Embryonic facial prominence (tissue), 1 donor: ENCODE measurements around the gene ARHGAP19.

ENCODE experiments used
- DNase-seq: peaks from one replicate; pipeline ENCODE4 v3.0.0-alpha.2; 2016; ENCODE audit errors: extremely low spot score

The ARHGAP19 gene, protein sequence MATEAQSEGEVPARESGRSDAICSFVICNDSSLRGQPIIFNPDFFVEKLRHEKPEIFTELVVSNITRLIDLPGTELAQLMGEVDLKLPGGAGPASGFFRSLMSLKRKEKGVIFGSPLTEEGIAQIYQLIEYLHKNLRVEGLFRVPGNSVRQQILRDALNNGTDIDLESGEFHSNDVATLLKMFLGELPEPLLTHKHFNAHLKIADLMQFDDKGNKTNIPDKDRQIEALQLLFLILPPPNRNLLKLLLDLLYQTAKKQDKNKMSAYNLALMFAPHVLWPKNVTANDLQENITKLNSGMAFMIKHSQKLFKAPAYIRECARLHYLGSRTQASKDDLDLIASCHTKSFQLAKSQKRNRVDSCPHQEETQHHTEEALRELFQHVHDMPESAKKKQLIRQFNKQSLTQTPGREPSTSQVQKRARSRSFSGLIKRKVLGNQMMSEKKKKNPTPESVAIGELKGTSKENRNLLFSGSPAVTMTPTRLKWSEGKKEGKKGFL

DNA sequence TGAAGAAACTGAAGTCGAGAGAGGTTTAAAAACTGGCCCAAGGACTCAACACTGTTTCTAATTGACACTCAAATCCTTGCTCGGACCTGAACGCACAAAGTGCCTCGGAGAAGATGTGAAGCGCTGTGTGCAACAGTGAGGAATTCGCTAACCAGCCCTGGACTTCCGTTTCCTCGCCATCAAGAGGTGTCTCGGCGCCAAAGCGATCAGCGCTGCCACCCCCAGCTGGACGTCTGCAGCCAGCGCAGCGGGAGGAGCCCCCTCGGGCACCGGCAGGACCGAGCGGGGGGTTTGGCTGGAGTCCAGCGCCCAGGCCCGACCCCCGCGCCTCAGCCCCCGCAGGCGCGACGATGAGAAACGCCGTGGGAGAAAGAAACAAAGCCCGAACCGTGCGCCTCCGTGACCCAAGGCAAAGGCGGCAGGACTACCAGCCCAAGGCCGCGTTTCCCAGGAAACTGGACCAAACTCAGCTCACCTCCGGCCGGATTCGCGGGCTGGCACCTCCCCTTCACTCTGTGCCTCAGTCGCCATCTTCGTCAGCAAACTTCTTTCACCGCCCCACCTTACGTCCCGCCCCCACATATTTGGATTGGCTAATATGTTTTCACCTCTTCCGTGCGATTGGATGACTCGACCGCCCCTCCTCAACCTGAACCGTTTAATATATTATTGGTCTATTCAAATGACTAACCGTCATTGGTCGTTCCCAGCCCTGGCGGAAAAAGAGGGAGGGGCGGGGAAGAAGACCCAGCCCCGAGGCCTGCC is at the start of gene ARHGAP19:
Gene ARHGAP19 (minus strand): TSS at position 541 of the 765 bp plus-strand sequence. CDS start 10 bp downstream, at position 531.
- DNase-seq = peak; percentile 98

DNA sequence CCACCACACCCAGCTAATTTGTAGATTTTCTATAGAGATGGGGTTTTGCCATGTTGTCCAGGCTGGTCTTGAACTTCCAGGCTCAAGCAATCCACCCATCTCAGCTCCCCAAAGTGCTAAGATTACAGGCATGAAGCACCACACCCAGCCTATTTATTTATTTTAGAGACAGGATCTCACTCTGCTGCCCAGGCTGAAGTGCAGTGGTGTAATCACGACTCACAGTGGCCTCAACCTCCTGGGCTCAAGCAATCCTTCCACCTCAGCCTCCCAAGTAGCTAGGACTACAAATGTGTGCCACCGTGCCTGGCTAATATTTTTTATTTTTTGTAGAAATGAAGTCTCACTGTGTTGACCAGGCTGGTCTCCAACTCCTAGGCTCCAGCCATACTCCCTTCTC is 49.0 kb upstream of the ARHGAP19 start:
- DNase-seq = no peak

DNA sequence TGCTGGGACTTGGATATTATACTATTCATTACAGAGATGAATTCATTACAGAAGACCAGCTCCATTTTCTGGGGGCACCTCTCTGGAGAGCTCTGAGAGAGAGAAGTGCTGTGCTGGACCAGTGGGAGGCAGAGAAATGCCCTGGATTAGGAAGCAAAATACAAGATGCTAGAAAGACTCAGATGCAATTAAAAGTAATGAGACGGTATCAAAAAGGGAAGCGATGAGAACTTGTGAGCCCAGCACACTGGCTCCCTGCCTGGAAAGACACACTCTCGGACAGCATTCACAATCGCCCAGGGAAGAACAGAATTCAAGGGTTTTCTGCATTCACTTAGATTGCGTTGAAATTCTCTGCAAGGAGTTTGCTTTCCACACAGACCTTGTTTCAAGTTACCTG is 45.6 kb upstream of the ARHGAP19 start:
- no peak for DNase-seq

DNA sequence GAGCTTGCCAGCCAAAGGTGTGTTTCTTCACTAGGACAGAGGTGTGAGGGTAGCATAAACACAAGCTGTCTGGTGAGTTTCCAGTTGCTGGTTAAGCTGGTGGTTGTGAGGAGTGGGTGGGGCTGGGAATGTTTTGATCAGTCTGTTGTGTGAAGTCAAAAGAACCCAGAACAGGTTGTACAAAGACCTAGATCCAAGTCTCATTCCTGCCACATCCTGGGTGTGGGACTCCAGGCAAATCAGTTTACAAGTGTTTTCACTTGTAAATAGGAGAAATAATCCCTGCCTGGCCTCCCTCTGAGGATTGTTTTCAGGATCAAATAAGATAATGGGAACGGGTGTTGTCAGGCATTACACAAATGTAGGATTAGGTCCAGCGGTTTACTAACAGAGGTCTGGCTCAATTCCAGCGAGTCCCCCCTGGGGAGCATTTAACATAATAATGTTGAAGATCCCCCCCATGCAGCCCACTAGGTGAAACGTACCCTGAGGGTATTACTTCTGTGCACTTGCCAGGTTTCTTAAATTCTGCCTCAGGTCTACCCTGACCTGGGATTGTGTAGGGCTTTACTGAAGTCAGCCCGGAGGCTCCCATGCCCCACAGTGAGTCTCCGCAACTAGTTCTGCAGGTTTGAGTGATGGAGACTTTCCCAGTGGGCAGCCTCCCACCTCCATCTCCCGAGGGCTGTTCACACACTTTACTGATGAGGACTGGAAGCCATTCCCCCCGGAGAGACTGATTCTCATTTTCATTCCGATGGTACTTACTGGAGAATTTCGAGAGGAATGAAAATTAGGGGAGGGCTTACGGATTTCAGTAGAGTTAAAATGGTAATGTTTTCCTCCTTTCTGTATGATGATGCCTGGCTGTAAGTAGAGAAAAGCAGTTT is 44.8 kb upstream of the ARHGAP19 start:
- DNase-seq = no peak

DNA sequence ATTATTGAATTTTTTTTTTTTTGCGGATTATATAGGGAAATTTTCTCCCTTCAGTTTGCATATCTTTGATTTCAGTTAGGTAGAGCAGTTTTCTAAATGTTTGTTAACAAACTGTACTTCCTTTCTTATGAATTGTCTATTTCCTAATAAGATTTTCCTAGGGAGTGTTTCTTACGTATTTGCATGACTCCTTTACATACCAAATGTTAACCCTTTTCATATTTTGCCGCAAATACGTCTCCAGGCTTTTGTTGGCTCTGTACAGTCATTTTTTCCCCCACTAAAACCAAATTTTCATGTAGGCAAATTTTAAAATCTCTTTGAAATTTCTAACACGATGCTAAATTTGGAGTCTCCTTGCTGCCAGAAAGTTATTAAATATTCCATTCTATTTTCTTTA is 44.0 kb upstream of the ARHGAP19 start:
- DNase-seq = no peak

DNA sequence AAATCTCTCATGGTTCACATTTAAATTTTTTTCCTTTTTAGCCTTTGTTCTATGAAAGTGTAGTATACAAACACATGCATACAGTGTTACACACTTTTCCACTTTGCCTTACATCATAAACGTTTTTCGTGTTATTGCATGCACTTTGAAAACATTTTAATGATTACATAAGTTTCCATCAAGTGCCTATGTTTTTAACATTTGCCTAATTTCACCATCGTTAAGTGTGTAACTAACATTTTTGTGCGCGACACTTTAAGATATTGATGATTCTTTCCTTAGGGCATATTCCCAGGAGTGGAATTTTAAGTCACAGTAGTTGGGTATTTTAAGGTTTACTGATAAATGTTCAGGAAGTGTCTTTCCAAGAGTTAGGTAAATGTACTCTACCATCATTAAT is 43.6 kb upstream of the ARHGAP19 start:
- DNase-seq = no peak

DNA sequence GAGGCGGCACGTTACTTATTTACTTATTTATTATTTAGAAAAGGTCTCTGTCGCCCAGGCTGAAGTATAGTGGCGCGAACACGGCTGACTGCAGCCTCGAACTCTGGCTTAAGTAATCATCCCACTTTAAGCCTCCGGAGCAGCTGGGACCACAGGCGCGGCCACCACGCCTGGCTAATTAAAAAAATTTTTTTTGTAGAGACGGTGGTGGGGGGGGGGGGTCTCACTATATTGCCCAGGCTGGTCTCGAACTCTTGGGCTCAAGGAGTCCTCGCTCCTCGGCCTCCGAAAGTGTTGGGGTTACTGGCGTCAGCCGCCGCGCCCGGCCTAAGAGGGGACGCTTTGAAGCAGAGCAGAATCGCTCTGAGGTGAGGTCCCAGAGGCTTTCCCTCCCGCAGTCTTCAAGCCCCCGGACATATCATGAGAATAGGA is 42.8 kb upstream of the ARHGAP19 start:
- no peak for DNase-seq

DNA sequence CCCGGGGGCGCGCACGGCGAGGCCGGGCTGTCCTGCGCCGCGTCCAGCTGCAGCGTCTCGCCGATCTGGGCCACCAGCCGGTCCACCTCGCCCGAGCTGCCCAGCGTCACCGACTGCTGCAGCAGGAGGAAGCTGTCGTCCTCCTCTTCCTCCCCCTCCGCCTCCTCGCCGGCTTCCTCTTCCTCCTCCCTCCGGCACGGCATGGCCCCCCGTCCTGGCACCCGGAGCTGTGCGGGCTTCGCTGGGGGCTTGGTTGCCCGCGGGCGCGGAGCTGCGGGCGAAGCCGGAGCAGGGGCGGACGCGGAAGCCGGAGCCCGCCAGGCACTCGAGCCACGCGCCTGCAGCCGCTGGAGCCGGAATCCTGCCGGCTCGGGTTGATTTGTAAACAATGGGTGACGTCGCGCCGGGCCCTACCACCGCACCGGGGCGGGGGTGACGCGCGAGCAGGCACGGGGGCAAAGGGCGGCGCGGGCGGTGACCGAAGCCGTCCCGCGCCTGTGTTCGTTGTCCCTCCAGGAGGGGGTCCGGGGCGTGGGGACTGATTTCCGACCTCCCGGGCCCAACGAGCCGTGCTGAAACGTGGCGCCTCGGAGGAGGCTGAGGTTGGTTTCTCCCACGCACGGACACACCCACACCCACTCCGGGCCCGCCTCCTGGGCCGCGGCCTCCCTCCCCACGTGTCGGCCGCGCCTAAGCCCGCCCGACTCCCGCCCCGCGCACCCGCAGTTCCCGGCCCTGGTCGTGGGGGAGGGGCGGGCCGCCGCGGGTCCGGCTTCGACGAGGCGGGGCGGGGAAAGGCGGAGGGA is 42.1 kb upstream of the ARHGAP19 start, which contains the start of gene FRAT2:
Gene FRAT2 (minus strand): TSS at position 360 of the 806 bp plus-strand sequence. CDS start 157 bp downstream, at position 203.
- DNase-seq = peak; percentile 83

DNA sequence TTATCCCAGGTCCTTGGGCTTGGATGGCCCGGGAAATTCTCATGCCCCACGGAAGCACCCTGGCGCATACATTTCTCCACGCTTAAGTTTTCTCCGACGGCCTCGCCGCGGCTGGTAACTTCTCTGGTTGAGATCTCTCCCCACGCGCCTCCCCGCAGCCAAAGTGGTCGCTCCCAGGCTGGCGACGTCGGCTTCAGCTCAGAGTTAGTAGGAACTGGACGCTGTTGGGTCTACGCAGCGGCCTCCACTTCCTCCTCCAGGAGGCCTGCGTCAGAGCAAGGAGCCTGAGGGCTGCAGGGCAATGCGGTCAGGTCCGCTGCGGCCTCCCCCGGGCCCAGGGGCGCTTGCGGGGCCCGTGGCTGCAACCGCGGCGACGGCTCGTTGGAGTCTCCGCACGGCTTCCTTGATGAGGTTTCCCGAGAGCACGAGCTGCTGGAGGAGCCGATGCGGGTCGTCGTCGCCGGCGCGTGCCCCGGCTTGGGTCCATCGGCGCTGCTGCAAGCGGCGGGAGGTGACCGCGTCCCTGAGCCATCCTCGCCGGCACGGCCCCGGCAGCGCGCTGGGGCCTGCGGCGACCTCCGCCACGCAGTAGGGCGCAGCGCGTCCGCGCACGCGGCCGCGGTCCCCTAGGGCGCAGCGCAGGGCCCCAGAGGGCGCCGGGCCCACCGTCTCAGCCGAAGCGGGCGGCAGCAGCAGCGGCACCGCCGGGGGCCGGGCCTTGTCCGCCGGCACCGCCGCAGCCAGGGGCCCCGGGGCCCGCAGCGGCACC is 41.3 kb upstream of the ARHGAP19 start:
- DNase-seq = no peak

DNA sequence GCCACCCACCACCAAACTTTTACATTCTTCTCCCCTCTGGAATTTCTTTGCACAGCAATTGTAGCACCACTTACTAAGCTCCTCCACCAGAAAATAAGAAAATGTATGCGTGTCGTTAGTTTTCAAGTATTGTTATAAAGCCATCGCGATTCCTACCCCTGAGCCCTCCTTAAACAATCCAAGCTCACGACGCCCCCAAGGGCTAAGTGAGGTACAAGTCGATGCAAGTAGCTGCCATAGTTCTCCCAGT is 40.8 kb upstream of the ARHGAP19 start:
- no peak for DNase-seq

DNA sequence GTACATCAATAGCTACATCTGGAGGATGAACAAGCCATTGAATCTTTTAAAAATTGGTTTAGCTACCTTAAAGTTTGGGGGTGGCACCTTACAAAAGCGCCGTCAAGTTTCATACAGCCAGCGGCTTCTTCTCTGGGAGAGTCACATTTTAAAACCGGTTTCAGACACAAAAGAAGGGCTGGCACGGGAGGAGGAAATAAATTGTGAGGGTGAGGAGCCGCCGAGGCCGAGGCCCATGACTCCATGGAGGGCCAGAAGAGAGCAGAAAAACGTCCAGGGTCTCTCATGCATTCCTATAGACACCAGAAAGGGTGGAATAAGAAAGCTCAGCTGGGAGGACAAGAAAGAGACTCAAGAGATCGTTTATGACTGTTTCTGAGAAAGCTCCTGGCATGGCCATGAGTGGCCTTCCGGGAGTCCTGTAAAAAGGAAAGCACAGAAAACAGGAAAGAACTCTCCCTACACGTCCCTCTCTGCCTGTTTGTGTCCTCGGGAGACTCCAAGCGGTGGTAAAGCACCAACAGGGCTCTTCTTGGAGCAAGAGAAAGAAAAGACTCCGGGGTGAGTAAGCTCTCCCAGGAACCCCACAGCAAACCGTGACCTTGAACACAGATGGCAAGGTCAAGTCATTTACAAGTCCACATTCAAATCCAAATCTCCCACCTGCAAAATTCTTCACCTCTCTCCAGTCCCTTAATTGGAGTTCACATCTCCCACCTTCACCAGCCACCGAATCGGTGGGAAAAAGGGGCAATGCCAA is 40.3 kb upstream of the ARHGAP19 start:
- no peak for DNase-seq

DNA sequence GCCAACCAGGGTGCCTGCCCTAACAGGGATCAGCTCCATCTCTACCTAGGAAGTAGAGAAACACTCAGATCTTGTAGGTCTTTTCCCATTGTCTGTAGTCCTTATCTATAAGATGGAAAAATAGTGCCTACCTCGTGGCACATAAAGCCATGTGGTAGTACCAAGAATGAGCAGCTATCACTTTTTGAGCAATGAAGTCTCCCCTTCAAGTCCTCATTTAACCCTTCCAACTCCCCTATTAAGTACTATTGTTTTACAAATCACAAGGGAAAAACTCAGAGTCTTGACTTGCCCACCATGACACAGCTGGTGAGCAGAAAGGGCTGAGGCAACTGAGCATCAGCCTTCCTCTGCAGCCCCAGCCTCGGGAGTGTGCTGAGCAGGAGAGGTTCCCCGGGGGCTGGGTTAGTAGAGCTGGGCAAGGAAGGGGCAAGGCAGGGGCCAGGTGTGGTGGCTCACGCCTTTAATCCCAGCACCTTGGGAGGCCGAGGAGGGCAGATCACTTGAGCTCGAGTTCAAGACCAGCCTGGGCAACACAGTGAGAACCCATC is 38.8 kb upstream of the ARHGAP19 start:
- no peak for DNase-seq

DNA sequence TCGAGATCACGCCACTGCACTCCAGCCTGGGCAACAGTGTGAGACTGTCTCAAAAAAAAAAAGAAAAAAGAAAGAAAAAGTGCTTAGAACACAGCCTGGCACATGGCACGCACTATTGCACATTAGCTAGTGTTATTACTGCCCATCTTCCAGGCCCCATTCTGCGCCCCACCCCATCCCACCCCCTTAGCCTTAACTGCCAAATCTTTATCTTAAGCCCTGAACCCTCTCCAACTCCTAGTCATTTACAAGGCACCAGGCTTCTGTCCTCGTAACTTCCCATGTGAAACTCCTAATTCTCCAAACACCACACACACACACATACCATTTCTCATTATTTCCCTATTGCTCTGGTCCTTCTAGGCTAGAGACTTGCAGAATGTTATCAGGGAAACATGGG is 37.3 kb upstream of the ARHGAP19 start:
- no peak for DNase-seq

DNA sequence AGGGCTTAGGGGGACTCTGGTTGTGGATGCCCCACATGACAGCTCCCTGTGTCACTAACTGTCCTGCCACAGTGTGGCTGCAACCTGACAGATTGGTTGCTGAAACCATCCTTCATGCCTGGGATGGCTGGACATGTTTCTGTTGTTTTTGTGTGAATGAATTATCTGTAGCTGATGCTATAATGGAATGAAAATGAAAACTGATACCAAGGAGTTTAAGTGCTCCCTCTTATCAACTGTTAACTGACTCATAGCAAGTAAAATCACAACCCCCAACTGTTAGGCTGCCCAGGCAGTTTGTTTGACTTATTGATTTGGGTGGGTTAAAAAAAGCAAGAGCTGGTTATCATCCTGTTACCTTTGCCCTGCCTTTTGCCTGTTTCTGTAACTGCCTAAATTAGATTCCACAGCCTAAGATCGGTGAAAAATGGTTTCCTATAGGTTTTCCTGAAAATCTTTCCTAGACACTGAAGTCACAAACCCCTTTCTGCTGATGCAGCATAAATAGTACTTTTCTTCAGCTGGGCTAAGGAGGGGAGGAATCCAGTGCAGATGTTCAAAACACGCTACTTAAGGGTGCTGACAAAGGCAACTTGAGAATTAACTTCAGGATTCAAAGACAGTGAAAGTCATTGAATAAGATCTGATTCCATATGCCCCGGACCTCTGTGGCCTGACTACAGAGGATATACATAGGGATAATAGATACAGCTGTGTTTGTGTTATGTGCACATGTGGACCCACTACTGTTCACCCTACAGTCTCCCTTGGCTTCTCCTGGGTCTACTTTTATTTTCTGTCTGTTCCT is 36.4 kb upstream of the ARHGAP19 start:
- DNase-seq = no peak

DNA sequence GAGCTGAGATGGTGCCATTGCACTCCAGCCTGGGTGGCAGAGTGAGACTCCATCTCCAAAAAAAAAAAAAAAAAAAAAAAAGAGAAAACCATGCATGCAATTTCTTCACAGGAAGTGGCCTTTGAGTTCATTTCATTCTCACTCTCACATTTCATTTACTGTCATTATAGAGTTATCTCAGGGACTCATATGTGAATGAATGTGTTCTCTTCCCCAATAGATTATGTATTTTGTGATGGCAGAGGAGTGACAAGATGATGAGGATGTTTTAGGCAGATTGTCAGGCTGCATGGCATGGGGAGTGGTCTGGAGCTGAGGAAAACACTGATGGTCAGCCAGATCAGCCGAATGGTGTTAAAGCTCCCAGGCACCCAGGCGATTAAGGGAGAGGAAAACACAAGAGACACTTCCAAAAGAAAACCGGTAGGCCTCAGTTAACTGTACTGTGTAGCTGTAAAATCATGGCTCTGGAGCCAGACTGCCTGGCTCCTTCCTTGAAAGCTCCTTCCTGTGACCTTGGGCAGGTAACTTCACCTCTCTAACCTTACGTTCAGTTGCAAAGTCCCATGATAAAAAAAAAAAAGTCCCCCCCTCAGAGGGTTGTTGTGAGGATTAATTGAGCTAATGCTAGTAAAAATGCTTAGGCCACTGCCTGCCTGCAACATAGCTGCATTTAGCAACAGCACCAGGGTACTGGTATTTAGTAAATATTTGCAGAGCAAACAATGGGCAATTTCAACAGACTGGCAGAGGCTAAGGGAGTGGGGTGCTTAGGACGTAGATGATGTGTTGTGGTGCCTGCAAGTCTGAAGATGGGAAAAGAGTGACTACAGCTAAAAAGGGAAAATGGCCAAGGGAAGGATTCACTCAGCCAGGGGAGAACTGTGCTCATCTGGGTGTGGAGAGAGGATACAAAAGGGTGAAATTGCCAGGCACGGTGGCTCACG is 35.2 kb upstream of the ARHGAP19 start:
- no peak for DNase-seq

DNA sequence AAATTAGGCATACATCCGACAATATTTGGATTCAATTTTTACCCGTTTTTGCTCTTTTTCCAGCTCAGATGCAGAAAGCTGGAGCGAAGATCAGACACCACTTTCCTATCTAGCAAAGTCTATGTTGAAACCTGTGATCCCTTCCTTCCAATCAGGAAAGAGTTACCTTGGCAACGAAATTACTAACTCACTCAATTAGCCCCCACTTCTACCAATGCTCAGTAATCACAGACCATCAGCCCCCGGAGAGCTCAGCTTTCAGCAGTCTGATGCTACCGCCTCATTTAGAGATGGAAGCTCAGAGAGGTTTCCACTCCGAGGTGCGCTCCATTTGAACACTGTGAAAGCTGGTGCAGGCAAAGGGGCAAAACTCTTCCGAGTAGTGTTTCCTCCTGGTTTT is 33.3 kb upstream of the ARHGAP19 start:
- DNase-seq = no peak

DNA sequence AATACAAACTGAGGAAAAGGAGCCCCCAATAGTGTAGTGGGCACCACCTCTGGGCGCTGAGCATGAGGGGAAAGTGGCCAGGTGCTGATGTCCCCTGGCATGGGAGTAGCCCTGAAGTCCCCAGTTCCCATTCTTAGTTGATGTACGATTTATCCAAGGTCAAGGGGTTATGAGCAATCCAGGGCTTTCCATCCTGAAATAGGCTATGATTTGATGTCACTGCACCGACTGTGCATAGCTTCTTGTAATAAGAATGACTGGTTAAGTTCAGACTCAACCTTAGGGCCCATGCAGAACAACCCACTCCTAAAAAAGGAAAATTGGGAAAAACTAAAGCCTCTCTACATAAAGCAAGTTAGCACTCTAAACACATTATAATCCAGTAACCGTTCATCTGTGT is 31.1 kb upstream of the ARHGAP19 start:
- DNase-seq = no peak
